Measurements from ENCODE around the gene ZNF22.

DNA sequence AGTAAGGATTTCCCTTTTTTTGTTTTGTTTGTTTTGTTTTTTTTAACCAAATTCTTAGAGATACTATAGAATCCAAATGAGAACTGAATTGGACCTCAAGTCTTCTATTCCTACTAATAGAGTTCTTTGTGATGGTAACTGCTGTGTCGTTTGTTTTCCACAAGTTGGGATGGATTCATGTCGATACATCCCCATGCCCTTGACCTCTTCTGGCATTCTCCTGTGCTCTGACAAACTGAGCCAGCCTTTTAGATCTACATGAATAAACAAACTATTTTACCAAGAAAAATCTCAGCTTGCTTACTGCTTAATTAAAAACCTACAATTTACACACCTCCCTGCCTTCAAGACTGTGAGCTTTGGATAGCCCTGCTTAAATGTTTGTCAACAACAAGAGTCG is 3.9 kb downstream of the ZNF22 start:
- TF ChIP-seq, protein P1, sequence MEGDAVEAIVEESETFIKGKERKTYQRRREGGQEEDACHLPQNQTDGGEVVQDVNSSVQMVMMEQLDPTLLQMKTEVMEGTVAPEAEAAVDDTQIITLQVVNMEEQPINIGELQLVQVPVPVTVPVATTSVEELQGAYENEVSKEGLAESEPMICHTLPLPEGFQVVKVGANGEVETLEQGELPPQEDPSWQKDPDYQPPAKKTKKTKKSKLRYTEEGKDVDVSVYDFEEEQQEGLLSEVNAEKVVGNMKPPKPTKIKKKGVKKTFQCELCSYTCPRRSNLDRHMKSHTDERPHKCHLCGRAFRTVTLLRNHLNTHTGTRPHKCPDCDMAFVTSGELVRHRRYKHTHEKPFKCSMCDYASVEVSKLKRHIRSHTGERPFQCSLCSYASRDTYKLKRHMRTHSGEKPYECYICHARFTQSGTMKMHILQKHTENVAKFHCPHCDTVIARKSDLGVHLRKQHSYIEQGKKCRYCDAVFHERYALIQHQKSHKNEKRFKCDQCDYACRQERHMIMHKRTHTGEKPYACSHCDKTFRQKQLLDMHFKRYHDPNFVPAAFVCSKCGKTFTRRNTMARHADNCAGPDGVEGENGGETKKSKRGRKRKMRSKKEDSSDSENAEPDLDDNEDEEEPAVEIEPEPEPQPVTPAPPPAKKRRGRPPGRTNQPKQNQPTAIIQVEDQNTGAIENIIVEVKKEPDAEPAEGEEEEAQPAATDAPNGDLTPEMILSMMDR (IDR thresholded peaks at IDR 0.05), result no peak
- TF ChIP-seq POLR2A (IDR thresholded peaks at IDR 0.05), result no peak

Measured in body of pancreas (tissue), 4 donors.